Measurements from ENCODE around the gene EFNA1. TPM values are rescaled to one million over a fixed set of nuclear protein-coding genes. Genes with fewer than 3 reads are reported as not detected.

EFNA1 gene
- total and polyA plus RNA-seq, 2 of the 13 experiments (the other 11 are each of a cell fraction or from before 2014, with no cell fraction given), result 81.8 to 874 TPM

- no peak for TF ChIP-seq AFF4 (CRISPR knock-in tag; IDR thresholded peaks at IDR 0.05)
- TF ChIP-seq REPIN1 (CRISPR knock-in tag; IDR thresholded peaks at IDR 0.05; ENCODE audit: borderline replicate concordance, low read depth), result no peak
- no peak for TF ChIP-seq ZNF761 (CRISPR knock-in tag; conservative IDR thresholded peaks at IDR 0.05)
- no peak for TF ChIP-seq RFXANK (CRISPR knock-in tag; IDR thresholded peaks at IDR 0.05)
- TF ChIP-seq SMARCE1 (IDR thresholded peaks at IDR 0.05; ENCODE audit: borderline replicate concordance), result no peak
- TF ChIP-seq UBTF (CRISPR knock-in tag; IDR thresholded peaks at IDR 0.05), result no peak
- TF ChIP-seq E2F5 (CRISPR knock-in tag; conservative IDR thresholded peaks at IDR 0.05), result no peak
- no peak for TF ChIP-seq SRF (IDR thresholded peaks at IDR 0.05; ENCODE audit: low read depth, low read length)
- no peak for TF ChIP-seq ZNF235 (CRISPR knock-in tag; IDR thresholded peaks at IDR 0.05; ENCODE audit: borderline replicate concordance)
- TF ChIP-seq ARNT2 (CRISPR knock-in tag; IDR thresholded peaks at IDR 0.05; ENCODE audit: low read depth), result no peak
- no peak for TF ChIP-seq ZNF18 (CRISPR knock-in tag; IDR thresholded peaks at IDR 0.05; ENCODE audit: insufficient replicate concordance)
- TF ChIP-seq ZNF292 (CRISPR knock-in tag; IDR thresholded peaks at IDR 0.05; ENCODE audit: borderline replicate concordance, low read depth), result no peak
- no peak for TF ChIP-seq ASH2L (IDR thresholded peaks at IDR 0.05; ENCODE audit: insufficient read length, low read depth, low read length)
- TF ChIP-seq GLI4 (CRISPR knock-in tag; IDR thresholded peaks at IDR 0.05; ENCODE audit: borderline replicate concordance), result no peak
- no peak for TF ChIP-seq THAP9 (CRISPR knock-in tag; IDR thresholded peaks at IDR 0.05; ENCODE audit: borderline replicate concordance)
- TF ChIP-seq SSRP1 (CRISPR knock-in tag; IDR thresholded peaks at IDR 0.05), result no peak
- TF ChIP-seq MIER3 (CRISPR knock-in tag; IDR thresholded peaks at IDR 0.05; ENCODE audit: borderline replicate concordance), result 0 out of 2 replicates have a peak, but pooled peaks have one; percentile 28
- TF ChIP-seq ZNF468 (CRISPR knock-in tag; IDR thresholded peaks at IDR 0.05), result no peak
- no peak for TF ChIP-seq MIXL1 (CRISPR knock-in tag; IDR thresholded peaks at IDR 0.05)
Measured at GRCh38 chr1:155176544-155177071, 48.9 kb downstream of the EFNA1 start (continued).

All from HepG2 (cell line).